Stimulated activated CD4-positive, alpha-beta T cell treated with anti-CD3 and anti-CD28 coated beads, TNF-alpha, amount 100 ng/mL, for 1 hour (primary cell): ENCODE results near the gene ANK3.

Source experiments
- DNase-seq, 3 donors: peaks; one replicate each; pipeline ENCODE4 v3.0.0-alpha.2; 2020; ENCODE audit warnings: low read depth in 3 of 3, low spot score in 1 of 3

ANK3 gene

DNA sequence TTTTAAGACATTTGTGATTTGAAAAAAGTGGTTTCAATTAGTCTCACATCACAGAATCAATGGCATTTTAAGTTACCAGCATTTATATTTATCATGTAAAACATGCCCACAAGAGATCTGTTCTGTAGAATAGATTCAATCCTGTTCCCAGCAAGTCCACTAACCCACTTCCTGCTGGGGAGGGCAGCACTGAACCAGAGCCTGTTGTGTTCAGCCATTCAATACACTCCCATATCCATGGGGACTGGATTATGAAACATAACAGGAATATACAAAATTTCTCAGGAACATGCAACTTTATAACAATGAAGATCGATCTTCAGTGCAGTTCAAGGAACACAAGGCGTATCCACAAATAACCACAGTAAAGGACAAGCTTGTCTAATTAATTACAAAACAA lies 24.4 kb upstream of the ANK3 start:
- DNase-seq: no peak

DNA sequence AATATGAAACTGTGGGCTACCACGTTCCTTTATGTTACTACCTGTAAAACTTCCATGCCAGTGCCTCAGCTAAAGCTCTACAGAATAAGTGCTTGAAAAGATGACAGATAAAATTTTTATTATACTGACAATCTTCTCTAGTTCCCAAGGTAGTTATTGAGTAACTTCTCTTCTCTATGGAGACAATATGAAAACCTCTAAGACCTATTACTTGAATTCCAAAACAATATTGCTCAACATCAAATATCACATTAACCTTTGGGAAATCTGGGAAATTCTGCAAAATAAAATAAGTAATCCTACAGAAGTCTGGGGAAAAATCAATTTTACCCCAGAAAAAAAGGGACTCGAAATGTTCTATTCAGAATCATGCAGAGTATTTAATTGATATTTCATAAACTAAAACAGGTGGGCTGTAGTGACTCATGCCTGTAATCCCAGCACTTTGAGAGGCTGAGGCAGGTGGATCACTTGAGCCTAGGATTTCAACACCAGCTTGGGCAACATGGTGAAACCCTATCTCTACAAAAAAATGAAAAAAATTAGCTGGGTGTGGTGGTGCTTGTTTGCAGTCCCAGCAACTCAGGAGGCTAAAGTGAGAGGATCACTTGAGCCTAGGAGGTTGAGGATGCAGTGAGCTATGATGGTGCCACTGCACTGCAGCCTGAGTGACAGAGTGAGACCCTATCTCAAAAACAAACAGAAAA lies 23.8 kb upstream of the ANK3 start:
- DNase-seq: no peak

DNA sequence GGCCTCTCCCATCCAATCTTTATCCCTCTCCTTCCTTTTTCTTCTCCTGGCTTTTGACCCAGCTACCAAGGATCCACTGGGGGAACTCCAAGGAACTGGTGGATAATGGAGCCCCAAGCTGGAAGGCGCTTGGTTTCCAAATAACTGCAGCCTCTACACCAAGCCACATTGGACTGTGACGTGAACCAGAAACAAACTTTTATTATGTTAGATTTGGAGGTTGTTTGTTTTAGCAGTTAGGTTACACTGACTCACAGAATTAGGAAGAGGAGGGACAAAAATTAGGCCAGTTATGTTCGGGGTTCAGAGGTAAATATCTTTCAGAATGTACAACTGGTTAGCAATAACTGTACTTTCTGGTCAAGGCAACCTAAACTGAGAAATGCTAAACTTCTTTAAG lies 21.3 kb upstream of the ANK3 start:
- DNase-seq: no peak

DNA sequence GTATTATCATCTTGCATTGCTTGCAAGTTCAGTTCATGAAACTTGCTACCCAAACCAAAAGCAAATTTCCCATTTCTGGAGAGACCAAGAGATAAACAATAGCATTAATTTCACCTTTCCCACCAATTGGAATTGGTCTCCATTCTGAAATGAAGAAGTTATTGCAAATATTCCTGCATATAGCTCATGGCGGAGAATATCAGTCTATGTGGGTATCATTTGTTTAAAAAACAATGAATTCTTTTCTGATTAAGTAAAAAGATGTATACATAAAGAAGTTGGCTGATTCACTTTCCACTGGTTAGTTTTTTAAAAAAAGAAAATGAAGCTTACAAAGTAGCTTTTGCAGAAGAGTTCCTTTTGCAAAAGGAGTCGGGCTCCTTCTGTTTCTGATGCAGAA lies 19.5 kb upstream of the ANK3 start:
- DNase-seq: no peak

DNA sequence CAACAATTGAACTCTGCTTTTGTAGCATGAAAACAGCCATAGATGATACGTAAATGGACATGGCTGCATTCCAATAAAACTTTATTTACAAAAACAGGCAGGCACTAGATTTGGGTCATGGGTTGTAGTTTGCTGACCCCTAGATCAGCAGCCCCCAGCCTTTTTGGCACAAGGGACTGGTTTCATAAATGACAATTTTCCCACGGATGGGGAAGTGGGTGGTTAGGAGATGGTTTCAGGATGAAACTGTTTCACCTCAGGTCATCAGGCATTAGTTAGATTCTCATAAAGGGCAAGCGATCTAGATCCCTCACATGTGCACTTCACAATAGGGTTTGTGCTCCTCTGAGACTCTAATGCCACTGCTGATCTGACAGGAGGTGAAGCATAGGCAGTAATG lies 16.5 kb upstream of the ANK3 start:
- DNase-seq: no peak

DNA sequence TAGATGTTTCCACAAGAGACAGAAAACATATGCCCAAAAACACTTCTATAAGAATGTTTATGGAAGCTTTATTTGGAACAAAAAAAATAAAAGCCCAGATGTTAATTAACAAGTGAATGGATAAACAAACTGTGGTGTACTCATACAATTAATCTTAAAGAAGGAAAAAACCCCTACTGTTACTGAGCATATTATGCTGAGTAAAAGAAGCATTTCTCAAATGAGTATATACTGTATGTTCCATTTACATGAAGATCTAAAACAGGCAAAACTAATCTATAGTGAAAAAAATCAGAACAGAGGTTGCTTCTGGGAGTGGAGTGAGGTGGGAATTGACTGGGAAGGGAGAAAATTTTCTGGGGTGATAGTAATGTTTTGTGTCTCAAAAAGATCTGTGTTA lies 15.5 kb upstream of the ANK3 start:
- no peak for DNase-seq

DNA sequence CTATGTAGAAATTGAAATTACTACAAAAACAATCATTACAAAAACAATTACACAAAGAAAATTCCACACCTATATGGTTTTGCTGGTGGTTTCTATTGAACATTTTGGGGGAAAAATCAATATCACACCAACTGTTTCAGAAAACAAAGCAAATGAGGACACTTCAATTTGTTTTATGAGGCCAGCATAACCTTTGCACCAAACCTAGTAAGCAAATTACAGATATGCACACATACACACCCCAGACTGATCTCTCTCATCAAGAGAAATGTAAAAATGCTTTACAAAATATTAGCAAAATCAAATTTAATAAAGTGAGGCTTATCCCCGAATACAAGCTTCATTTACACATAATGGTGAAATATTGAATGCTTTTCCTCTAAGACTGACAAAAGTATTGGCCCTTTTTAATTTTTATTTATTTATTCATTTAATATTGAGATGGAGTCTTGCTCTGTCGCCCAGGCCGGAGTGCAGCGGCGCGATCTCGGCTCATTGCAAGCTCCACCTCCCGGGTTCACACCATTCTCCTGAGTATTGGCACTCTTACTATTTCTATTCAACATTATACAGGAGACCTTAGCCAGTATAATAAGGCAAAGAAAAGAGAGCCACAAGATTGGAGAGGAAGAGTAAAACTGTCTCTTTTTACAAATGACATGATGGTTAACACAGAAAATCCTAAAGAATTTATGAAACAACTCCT lies 13.6 kb upstream of the ANK3 start:
- no peak for DNase-seq

DNA sequence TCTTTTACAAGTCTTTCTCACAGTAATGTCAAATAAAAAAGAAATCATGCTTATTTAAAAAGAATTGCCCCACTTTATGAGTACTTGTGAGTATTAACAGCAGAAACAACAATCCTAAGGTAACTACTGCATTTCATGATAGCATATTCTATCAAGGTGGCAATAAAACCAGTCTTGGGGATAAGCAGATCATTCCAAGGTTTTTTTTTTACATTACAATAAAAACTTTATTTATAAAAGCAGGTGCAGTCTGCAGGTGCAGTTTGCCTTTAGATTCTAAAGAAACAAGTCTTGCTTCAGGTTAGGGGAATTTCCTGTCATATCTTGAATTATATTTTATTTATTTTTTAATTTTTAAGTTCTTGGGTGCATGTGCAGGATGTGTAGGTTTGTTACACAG lies 10.7 kb upstream of the ANK3 start:
- DNase-seq: no peak

DNA sequence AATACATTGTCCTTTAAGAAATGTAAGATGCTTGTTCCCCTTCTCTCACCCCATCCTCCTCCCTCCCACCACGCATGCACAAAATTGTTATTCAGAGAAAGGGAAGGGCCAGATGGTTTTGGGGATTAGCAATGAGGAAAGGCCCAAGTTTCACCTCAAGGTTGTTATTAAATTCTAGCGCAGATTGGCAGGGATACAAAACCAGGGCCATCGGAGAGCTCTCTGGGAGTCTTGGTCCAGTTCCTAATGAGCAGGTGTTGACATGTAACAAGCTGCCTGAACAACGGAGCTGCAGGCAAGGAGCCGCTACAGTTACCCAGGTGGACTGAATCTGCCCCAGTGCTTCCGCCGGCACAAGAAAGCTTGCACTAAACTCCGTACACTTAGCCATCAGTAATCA lies 9.7 kb upstream of the ANK3 start:
- DNase-seq: no peak

DNA sequence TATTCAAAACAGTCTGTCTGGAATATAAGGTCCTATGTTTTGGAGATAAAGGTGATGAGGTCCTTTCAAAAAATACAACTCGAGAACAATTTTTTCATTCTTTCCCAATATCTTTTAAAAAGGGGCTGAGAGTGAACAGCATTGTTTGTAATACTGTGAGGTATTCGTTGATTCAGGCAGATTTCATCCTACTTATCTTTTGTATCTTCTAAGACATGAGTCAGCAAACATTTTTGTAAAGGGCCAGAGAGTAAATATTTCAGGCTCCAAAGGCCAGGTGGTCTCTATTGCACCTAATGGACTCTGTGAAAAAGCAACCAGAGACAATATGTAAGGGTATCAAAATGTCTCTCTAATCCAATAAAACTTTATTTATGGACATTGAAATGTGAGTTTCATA lies 8.1 kb upstream of the ANK3 start:
- DNase-seq: no peak

DNA sequence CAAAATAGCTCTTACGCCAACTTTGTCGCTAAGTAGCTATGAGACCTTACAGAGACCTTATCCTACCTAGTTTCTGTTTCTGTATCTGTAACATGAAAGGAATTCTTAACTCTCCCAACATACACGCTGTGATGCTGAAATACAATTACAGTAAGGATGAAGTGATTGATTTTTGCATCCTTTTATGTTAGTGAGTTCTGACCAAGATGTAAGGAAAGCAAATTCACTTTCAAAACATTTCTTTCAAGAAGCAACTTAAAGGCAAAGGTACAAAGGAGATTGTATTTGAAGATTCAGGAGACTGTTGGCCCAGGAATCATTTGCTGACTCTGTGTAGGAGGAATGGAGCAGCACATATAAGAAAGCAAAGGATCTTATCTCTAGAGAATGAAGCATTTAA lies 7.1 kb upstream of the ANK3 start:
- DNase-seq: no peak

DNA sequence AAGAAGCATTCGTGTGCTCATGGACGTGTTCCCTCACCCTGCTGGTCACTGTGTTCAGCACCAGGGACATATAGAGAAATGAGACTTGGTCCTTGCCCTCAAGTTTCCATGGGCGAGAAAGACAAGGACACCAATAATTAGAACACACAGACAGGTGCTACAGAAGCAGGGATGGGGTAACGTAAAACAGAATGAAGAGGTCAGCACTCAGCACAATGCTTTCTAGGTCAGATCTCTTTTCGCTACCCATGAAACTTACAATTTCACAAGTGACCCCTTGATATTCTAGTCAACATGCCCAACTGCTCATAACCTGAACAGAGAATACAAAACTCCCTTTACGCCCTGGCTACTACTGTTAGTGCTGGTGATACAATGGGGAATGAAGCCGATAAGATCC lies 6.0 kb upstream of the ANK3 start:
- DNase-seq: no peak

DNA sequence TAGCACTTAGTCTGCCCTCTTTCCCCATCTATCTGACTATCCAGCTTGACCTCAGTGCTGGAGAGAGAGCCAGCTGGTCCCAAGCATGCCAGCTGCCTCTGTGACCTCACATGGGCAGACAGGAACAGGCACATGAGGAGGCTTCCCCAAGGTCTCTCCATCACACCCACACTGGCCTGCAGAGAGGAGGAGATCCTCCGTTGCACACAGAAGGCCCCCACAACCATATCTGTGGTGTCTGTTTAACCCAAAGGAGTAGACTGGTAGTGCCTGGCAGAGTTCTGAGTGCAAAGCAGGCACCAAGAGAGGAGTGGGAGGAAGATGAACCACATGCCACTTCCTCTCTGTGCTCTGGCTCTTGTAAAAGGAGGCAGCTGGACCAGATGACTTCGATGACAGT lies 4.8 kb upstream of the ANK3 start:
- DNase-seq: no peak

DNA sequence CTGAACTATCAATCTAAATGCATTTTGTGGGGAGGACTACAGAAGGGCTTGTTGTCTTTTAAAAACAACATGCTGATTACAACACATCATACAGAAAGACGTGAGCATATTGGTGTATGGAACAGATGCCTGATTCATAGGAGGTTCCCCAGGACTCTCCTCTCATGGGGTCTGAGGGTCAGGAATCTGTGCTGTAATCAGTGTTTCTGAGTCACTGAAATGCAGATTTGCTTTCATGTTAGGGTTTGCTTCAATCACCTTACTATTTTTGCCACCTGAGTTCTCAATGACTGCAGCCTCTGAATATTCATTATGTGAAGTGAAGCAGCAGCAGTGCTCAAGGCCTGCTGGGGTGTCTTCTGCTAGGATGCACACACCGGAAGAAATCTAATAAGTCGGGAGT lies 550 bp upstream of the ANK3 start:
- no peak for DNase-seq

DNA sequence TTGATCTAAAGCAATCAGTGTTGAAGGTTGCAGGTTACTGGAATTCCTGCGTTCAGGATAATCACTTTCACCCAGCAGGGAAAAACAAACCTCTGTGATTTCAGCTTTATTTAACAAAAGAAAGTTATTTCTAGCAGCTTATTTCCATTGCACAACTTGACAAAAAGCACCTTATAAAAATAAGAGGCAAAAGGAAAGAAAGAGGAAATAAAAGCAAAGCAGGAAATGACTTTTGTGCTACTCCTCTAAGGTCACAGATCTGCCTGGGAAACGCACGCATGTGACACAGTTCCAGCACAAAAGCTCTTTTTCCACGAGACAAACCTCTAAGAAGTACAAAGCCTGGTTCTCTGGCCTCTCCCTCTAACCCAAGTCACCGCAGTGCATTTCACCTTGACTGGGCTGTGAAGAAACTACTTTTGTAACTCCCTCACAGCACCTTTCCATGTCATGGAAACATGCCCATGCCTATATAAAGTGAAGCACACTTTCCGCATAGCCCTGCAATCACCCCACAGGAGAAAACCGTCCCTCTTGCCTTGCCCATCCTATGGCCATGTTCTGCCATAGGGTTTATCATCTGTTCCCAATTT lies 870 bp downstream of the ANK3 start:
- DNase-seq: no peak

DNA sequence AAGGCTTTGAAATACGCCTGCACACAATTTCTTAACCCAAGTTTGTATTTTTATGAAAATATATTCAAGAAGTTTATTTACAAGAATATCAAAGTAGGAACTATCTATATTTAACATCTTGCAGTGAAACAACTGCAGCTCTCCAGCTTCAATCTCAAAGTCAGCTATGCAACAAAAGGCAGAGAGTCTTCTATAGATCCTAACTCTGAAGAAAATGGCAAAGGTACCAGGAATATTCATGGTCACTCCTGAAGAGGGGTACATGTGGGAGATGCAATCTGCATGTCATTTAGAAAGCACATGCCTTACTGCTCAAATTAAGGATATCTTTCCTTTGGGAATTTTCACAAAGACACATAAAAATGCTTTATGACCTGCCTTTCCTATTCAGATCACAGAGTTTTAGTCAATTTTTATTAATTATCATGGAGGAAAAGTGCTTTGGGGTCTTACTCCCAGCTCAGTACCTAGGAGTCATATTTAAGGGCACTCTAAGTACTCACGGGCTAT lies 1.5 kb downstream of the ANK3 start:
- no peak for DNase-seq

DNA sequence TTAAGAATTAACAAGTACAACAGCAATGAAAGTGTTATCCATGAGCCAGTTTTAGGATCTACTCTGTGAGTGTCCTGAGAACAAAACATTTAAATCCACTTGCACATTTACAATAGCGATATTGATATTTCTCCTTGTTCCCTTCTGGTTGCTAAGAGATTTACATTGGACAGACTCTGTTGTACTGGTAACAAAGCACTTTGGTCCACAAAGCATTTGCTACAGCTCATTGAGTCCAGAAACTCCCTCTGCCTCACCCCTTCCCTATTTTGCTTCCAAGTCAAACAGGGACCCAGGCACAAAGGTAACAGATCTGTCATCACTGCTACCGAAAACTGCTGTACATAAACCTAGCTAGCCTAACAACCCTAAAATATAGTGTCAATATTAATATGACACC lies 2.1 kb downstream of the ANK3 start:
- DNase-seq: no peak

DNA sequence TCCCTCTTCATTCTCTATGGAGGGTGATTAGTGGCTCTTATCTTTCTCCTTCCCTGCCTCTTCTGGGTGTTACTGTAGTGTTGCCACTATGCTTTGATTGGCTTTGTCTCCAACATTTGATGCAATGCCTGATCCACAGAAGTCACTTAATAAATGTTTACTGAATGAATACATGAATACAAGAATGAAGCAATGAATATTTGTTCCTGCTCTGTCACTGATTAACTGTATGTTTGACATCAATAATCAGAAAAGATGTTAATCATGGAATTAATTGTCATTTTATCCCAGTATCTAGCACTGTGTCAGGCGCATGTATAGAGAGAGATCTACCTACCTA lies 4.3 kb downstream of the ANK3 start:
- DNase-seq: no peak

DNA sequence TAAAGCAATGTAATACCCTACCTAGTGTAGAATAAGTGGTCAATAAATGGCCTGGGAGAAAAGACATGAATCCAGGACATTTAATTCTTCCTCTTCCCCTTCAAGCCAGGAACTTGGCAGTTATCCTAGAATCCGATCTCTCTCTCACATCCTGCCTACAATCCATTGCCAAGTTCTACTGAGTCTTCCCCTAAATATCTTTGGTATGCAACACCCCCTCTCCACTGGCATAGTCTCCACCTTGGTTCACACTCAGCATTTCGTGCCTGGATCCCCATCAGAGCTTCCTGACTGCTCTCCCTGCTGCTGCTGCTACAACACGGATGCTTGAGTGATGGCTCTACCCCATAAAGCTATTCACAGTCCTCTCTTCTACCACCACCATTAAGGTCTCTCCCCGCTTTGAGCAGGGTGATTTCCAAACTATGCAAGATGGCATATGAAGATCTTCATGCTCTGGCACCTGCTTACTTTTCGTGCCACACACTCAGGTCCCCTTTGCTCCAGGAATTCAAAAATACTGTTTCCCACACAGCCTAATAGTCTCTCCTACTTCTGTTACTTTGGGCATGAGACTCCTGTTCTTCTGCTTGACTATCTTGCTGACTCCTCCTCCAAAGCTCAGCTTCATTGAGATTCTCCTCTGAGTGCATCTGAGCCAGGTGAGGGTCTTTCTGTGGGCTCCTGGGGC lies 4.8 kb downstream of the ANK3 start:
- no peak for DNase-seq

DNA sequence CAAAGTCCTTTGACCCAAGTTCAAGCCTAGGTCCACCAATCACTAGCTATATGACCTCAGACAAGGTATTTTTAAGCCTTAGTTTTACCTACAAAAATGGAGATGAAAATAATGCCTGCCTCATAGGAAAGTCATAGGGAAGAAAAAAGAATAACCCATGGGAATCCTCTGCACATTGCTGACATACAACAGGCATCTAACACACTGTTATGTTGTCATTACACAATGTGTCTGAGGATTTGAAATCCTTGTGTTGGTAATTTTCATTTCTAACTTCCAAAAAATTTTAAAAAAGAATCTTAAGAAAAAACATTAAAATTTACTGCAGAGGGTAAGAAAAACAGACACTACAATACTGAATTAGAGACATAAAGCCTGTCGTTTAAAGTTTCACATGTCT lies 5.7 kb downstream of the ANK3 start:
- no peak for DNase-seq

DNA sequence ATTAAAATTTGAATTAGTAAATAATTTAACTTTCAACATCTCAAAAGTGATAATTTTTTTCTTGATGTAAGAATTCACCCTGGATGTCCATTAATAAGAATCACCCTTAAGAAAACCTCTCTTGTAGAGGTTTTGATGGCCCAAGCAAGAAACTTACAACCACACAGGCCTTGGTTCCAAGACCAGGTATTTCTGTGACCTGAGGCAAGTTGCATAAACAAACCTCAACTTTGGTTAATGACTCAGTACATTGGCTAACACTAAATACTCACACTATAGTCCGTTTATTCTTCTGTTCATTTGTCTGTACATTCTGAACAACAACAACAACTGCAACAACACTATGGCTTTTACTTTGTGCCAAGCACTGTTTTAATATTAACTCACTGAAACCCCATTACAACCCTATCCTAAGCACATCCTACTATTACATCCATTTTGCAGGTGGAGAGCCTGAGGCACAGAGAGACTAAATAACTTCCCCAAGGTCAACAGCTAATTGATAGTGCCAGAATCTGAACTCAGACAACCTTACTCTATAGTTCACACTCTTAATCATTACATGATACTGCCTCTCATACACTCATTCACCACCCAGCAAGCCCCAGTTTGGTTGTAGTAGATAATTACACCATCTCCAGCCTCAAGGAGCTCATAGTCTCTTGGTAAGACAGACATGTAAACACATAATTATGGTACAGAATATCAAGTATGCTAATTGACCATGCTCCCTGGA lies 6.6 kb downstream of the ANK3 start:
- no peak for DNase-seq
